ENCODE measurements around the gene MKI67. TPM values are rescaled to one million over a fixed set of nuclear protein-coding genes. Genes with fewer than 3 reads are reported as not detected.

Gene MKI67
- total and polyA plus RNA-seq, 9 of the 15 experiments (the other 6 are each of a cell fraction or from before 2014, with no cell fraction given), result 11.8 to 86.5 (median 36.0) TPM

- no peaks in the 10 kb centered on the region for H3K9me1 ChIP-seq (ENCODE audit: control insufficient read depth, insufficient read depth, low read length)
- FAIRE-seq (no peak), ATAC-seq (no peak), DNase-seq (ENCODE audit: extremely low read depth in 1 of 4, low spot score in 3 of 4) (no peak)
- no peaks in the 10 kb centered on the region for H3K4me1 ChIP-seq (replicated peaks in 1 of 2; ENCODE audit: control insufficient read depth in 2 of 2, insufficient read depth in 2 of 2, low read length in 2 of 2)
- H2AFZ ChIP-seq (ENCODE audit: low read depth, low read length), result no peak overlapping the region
- no peaks in the 10 kb centered on the region for H3K79me2 ChIP-seq (ENCODE audit: control insufficient read depth, insufficient read depth, low read length)
- ChIA-PET CTCF (ENCODE audit: low intra/inter-chr PET ratio) (interaction anchor here (0.6 kb wide), 1 partner anchor 427 kb away, joined by 3 read pairs; no protein-coding TSS in a partner anchor), POLR2A (no interaction called here)
- WGBS (ENCODE audit: insufficient coverage, low coverage, missing lambda C conversion rate), result 0% methylated on average over 2 of the region's 2 CpGs
- intact Hi-C loops (cut with micrococcal nuclease), result no loop called here
- no peak overlapping the region for H3K27ac ChIP-seq (ENCODE audit: extremely low read depth, low read depth, low read length)
- H3K9me3 ChIP-seq (replicated peaks; ENCODE audit: control insufficient read depth, insufficient read depth, low read depth, low read length), result no peaks in the 10 kb centered on the region
- H3K9ac ChIP-seq (ENCODE audit: insufficient read depth in 1 of 2, low read depth in 2 of 2, low read length in 2 of 2), result no peak overlapping the region
- no peaks in the 10 kb centered on the region for H4K20me1 ChIP-seq (replicated peaks; ENCODE audit: control insufficient read depth, insufficient read depth, low read length)
- in situ Hi-C loops (cut with MboI), result no loop called here
- no peak for TF ChIP-seq POLR2AphosphoS5 (IDR thresholded peaks at IDR 0.05; ENCODE audit: control insufficient read depth, insufficient read depth, low read depth, low read length)
- TF ChIP-seq DPF2 (IDR thresholded peaks at IDR 0.05), result no peak
- no peak for TF ChIP-seq POU5F1 (IDR thresholded peaks at IDR 0.05; ENCODE audit: borderline replicate concordance, low read depth, low read length, partially characterized antibody)
- no peak overlapping the region for H3K4me2 ChIP-seq (ENCODE audit: insufficient read depth, low read length)
- H3K36me3 ChIP-seq (ENCODE audit: control insufficient read depth, insufficient read depth, low read length), result no peaks in the 10 kb centered on the region
- no peak overlapping the region for H3K4me3 ChIP-seq
- no peaks in the 10 kb centered on the region for H3K27me3 ChIP-seq (ENCODE audit: control insufficient read depth in 2 of 2, insufficient read depth in 2 of 2, low read length in 2 of 2)
- BruUV-seq (replicated peaks), result no TSS peak
Observed at GRCh38 chr10:128166151-128166550, 39.9 kb upstream of the MKI67 start.

- TF ChIP-seq ZFP91 (CRISPR knock-in tag; IDR thresholded peaks at IDR 0.05) (no peak), ZNF197 (CRISPR knock-in tag; IDR thresholded peaks at IDR 0.05; ENCODE audit: low read depth) (no peak), CGGBP1 (CRISPR knock-in tag; IDR thresholded peaks at IDR 0.05) (no peak), SREBF2 (CRISPR knock-in tag; IDR thresholded peaks at IDR 0.05) (no peak), DPF2 (IDR thresholded peaks at IDR 0.05) (no peak), TEAD2 (tag; IDR thresholded peaks at IDR 0.05) (no peak), FOXA1 (IDR thresholded peaks at IDR 0.05; ENCODE audit: borderline replicate concordance) (no peak), SP1 (CRISPR knock-in tag; IDR thresholded peaks at IDR 0.05) (no peak), SAP30 (IDR thresholded peaks at IDR 0.05; ENCODE audit: borderline replicate concordance, insufficient read depth, low read depth, low read length, poor library complexity, severe bottlenecking) (no peak), SIX5 (IDR thresholded peaks at IDR 0.05; ENCODE audit: borderline replicate concordance in 1 of 2, insufficient read depth in 1 of 2, low read depth in 1 of 2, low read length in 2 of 2) (no peak), ARID1B (IDR thresholded peaks at IDR 0.05) (no peak), PHB2 (IDR thresholded peaks at IDR 0.05; ENCODE audit: low read depth) (no peak), PURB (CRISPR knock-in tag; IDR thresholded peaks at IDR 0.05; ENCODE audit: low read depth) (no peak)
- Histone ChIP-seq H2AFZ (ENCODE audit: low read depth, low read length) (no peak overlapping the region), H3K4me1 (replicated peaks in 1 of 2; ENCODE audit: control insufficient read depth in 2 of 2, insufficient read depth in 2 of 2, low read length in 2 of 2) (no peaks in the 10 kb centered on the region), H3K9me3 (replicated peaks; ENCODE audit: control insufficient read depth, insufficient read depth, low read depth, low read length) (no peaks in the 10 kb centered on the region), H3K9ac (ENCODE audit: insufficient read depth in 1 of 2, low read depth in 2 of 2, low read length in 2 of 2) (no peak overlapping the region), H3K36me3 (ENCODE audit: control insufficient read depth, insufficient read depth, low read length) (no peaks in the 10 kb centered on the region), H3K9me1 (ENCODE audit: control insufficient read depth, insufficient read depth, low read length) (no peaks in the 10 kb centered on the region), H3K27ac (ENCODE audit: extremely low read depth, low read depth, low read length) (no peak overlapping the region), H3K79me2 (ENCODE audit: control insufficient read depth, insufficient read depth, low read length) (no peaks in the 10 kb centered on the region), H3K4me2 (ENCODE audit: insufficient read depth, low read length) (no peak overlapping the region), H3K27me3 (ENCODE audit: control insufficient read depth in 2 of 2, insufficient read depth in 2 of 2, low read length in 2 of 2) (no peaks in the 10 kb centered on the region), H3K4me3 (no peak overlapping the region), H4K20me1 (replicated peaks; ENCODE audit: control insufficient read depth, insufficient read depth, low read length) (no peaks in the 10 kb centered on the region)
- in situ Hi-C loops (cut with MboI), result no loop called here
- CTCF ChIA-PET (ENCODE audit: low intra/inter-chr PET ratio), result no interaction called here
- intact Hi-C loops (cut with micrococcal nuclease), result no loop called here
- POLR2A ChIA-PET, result no interaction called here
- FAIRE-seq (no peak), ATAC-seq (no peak), DNase-seq (ENCODE audit: extremely low read depth in 1 of 4, low spot score in 3 of 4) (no peak)
- BruUV-seq (replicated peaks), result no TSS peak
- 8% methylated on average over 4 of the region's 6 CpGs for WGBS (ENCODE audit: insufficient coverage, low coverage, missing lambda C conversion rate)
Observed at GRCh38 chr10:128165536-128165935, 39.3 kb upstream of the MKI67 start.

Measured in K562 (cell line).